Measurements from ENCODE around the gene MYH11.
"Not testable (repeated sequence)": the region's sequence is repeated elsewhere in the genome, so short reads cannot be mapped to it uniquely, and the experiment has no call there.

Gene MYH11

GRCh38 chr16:15741207-15741871 lies 115.5 kb downstream of the MYH11 start:
- no peak for DNase-seq (ENCODE audit: insufficient read length)
- FAIRE-seq: no peak
- TF ChIP-seq POLR2A (IDR thresholded peaks at IDR 0.05; ENCODE audit: low read depth, low read length) (no peak), TAF1 (IDR thresholded peaks at IDR 0.05; ENCODE audit: borderline replicate concordance, low read depth, low read length) (no peak), POLR2AphosphoS5 (IDR thresholded peaks at IDR 0.05; ENCODE audit: low read depth, low read length) (no peak)

GRCh38 chr16:15739950-15740349 lies 116.9 kb downstream of the MYH11 start:
- DNase-seq (ENCODE audit: insufficient read length) (no peak), FAIRE-seq (no peak)
- TF ChIP-seq POLR2A (IDR thresholded peaks at IDR 0.05; ENCODE audit: low read depth, low read length) (no peak), TAF1 (IDR thresholded peaks at IDR 0.05; ENCODE audit: borderline replicate concordance, low read depth, low read length) (no peak), POLR2AphosphoS5 (IDR thresholded peaks at IDR 0.05; ENCODE audit: low read depth, low read length) (no peak)

- FAIRE-seq: no peak
Measured at GRCh38 chr16:15739464-15739863, 117.4 kb downstream of the MYH11 start.

GRCh38 chr16:15737140-15737644 lies 119.6 kb downstream of the MYH11 start:
- FAIRE-seq: no peak
- TF ChIP-seq POLR2AphosphoS5 (IDR thresholded peaks at IDR 0.05; ENCODE audit: low read depth, low read length): no peak
- no peak for TF ChIP-seq TAF1 (IDR thresholded peaks at IDR 0.05; ENCODE audit: borderline replicate concordance, low read depth, low read length)
- no peak for TF ChIP-seq POLR2A (IDR thresholded peaks at IDR 0.05; ENCODE audit: low read depth, low read length)
- DNase-seq (ENCODE audit: insufficient read length): no peak

More at GRCh38 chr16:15739464-15739863, 117.4 kb downstream of the MYH11 start:
- DNase-seq (ENCODE audit: insufficient read length): no peak
- TF ChIP-seq POLR2A (IDR thresholded peaks at IDR 0.05; ENCODE audit: low read depth, low read length) (no peak), TAF1 (IDR thresholded peaks at IDR 0.05; ENCODE audit: borderline replicate concordance, low read depth, low read length) (no peak), POLR2AphosphoS5 (IDR thresholded peaks at IDR 0.05; ENCODE audit: low read depth, low read length) (no peak)

- FAIRE-seq (no peak), DNase-seq (ENCODE audit: insufficient read length) (no peak)
- TF ChIP-seq TAF1 (IDR thresholded peaks at IDR 0.05; ENCODE audit: borderline replicate concordance, low read depth, low read length) (no peak), POLR2A (IDR thresholded peaks at IDR 0.05; ENCODE audit: low read depth, low read length) (no peak), POLR2AphosphoS5 (IDR thresholded peaks at IDR 0.05; ENCODE audit: low read depth, low read length) (no peak)
Measured at GRCh38 chr16:15736529-15736928, 120.3 kb downstream of the MYH11 start.

- FAIRE-seq (no peak), DNase-seq (ENCODE audit: insufficient read length) (no peak)
- no peak for TF ChIP-seq POLR2AphosphoS5 (IDR thresholded peaks at IDR 0.05; ENCODE audit: low read depth, low read length)
- no peak for TF ChIP-seq POLR2A (IDR thresholded peaks at IDR 0.05; ENCODE audit: low read depth, low read length)
- no peak for TF ChIP-seq TAF1 (IDR thresholded peaks at IDR 0.05; ENCODE audit: borderline replicate concordance, low read depth, low read length)
Measured at GRCh38 chr16:15735610-15736009, 121.2 kb downstream of the MYH11 start.

GRCh38 chr16:15732416-15732815 lies 124.4 kb downstream of the MYH11 start:
- FAIRE-seq (no peak), DNase-seq (ENCODE audit: insufficient read length) (no peak)
- TF ChIP-seq POLR2A (IDR thresholded peaks at IDR 0.05; ENCODE audit: low read depth, low read length) (no peak), POLR2AphosphoS5 (IDR thresholded peaks at IDR 0.05; ENCODE audit: low read depth, low read length) (no peak), TAF1 (IDR thresholded peaks at IDR 0.05; ENCODE audit: borderline replicate concordance, low read depth, low read length) (no peak)

GRCh38 chr16:15729152-15729551 lies 127.7 kb downstream of the MYH11 start:
- no peak for TF ChIP-seq POLR2AphosphoS5 (IDR thresholded peaks at IDR 0.05; ENCODE audit: low read depth, low read length)
- no peak for TF ChIP-seq POLR2A (IDR thresholded peaks at IDR 0.05; ENCODE audit: low read depth, low read length)
- no peak for TF ChIP-seq TAF1 (IDR thresholded peaks at IDR 0.05; ENCODE audit: borderline replicate concordance, low read depth, low read length)
- DNase-seq (ENCODE audit: insufficient read length) (no peak), FAIRE-seq (no peak)

- DNase-seq (ENCODE audit: insufficient read length); FAIRE-seq: not testable (repeated sequence)
Measured at GRCh38 chr16:15727697-15728096, 129.1 kb downstream of the MYH11 start.

- TF ChIP-seq POLR2AphosphoS5 (IDR thresholded peaks at IDR 0.05; ENCODE audit: low read depth, low read length) (no peak), TAF1 (IDR thresholded peaks at IDR 0.05; ENCODE audit: borderline replicate concordance, low read depth, low read length) (no peak), POLR2A (IDR thresholded peaks at IDR 0.05; ENCODE audit: low read depth, low read length) (no peak)
- DNase-seq (ENCODE audit: insufficient read length) (no peak), FAIRE-seq (no peak)
Measured at GRCh38 chr16:15726715-15727114, 130.1 kb downstream of the MYH11 start.

GRCh38 chr16:15725641-15726240 lies 131.1 kb downstream of the MYH11 start:
- DNase-seq (ENCODE audit: insufficient read length) (no peak), FAIRE-seq (no peak)
- TF ChIP-seq TAF1 (IDR thresholded peaks at IDR 0.05; ENCODE audit: borderline replicate concordance, low read depth, low read length) (no peak), POLR2A (IDR thresholded peaks at IDR 0.05; ENCODE audit: low read depth, low read length) (no peak), POLR2AphosphoS5 (IDR thresholded peaks at IDR 0.05; ENCODE audit: low read depth, low read length) (no peak)

GRCh38 chr16:15723808-15724207 lies 133.0 kb downstream of the MYH11 start:
- FAIRE-seq (no peak), DNase-seq (ENCODE audit: insufficient read length) (no peak)
- TF ChIP-seq POLR2A (IDR thresholded peaks at IDR 0.05; ENCODE audit: low read depth, low read length) (no peak), TAF1 (IDR thresholded peaks at IDR 0.05; ENCODE audit: borderline replicate concordance, low read depth, low read length) (no peak), POLR2AphosphoS5 (IDR thresholded peaks at IDR 0.05; ENCODE audit: low read depth, low read length) (no peak)
